GM12892 (cell line): Measurements from ENCODE around the gene SRBD1.

Source experiments
- POLR2A ChIP-seq: IDR thresholded peaks from 2 replicates; pipeline ENCODE4 v1.6.1; 2011; ENCODE audit warnings: low read depth, low read length, control low read depth
- POLR2AphosphoS5 ChIP-seq: IDR thresholded peaks from 2 replicates; pipeline ENCODE4 v1.6.1; 2011; ENCODE audit warnings: low read depth, low read length, control low read depth

GRCh38 chr2:45543257-45543656 lies 67.8 kb downstream of the SRBD1 start:
- TF ChIP-seq POLR2A: no peak
- TF ChIP-seq POLR2AphosphoS5: no peak
